NT2/D1 (cell line): ENCODE data around the gene UGCG.
"Not testable (repeated sequence)": the region's sequence is repeated elsewhere in the genome, so short reads cannot be mapped to it uniquely, and the experiment has no call there.

Source experiments
- DNase-seq: peaks from one replicate; pipeline ENCODE4 v3.0.0-alpha.2; 2011; ENCODE audit warnings: low read depth, low spot score
- H3K27me3 ChIP-seq: 2 replicates; pipeline ENCODE4 v1.6.0; 2011; ENCODE audit warnings: mild to moderate bottlenecking; ENCODE audit not compliant: insufficient read length, insufficient read depth
- H3K36me3 ChIP-seq: 2 replicates; pipeline ENCODE4 v1.6.1; 2011; ENCODE audit warnings: mild to moderate bottlenecking, low read length, mixed read lengths; ENCODE audit not compliant: insufficient read depth, insufficient read length
- H3K4me1 ChIP-seq: 2 replicates; pipeline ENCODE4 v1.5.1; 2011; ENCODE audit not compliant: insufficient read depth, insufficient read length
- H3K4me3 ChIP-seq: 2 replicates; pipeline ENCODE4 v1.5.1; 2011; ENCODE audit warnings: low read depth; ENCODE audit not compliant: insufficient read length
- H3K9ac ChIP-seq: 2 replicates; pipeline ENCODE4 v1.6.0; 2011; ENCODE audit warnings: low read depth; ENCODE audit not compliant: insufficient read length
- H3K9me3 ChIP-seq: 2 replicates; pipeline ENCODE4 v1.5.1; 2011; ENCODE audit warnings: mild to moderate bottlenecking, low read length; ENCODE audit not compliant: insufficient read depth
- SUZ12 ChIP-seq: IDR thresholded peaks from 2 replicates; pipeline ENCODE4 v1.6.1; 2011; ENCODE audit not compliant: insufficient read length, insufficient read depth; ENCODE audit errors: extremely low read depth
- YY1 ChIP-seq: IDR thresholded peaks from 2 replicates; pipeline ENCODE4 v1.6.1; 2011; ENCODE audit not compliant: insufficient read length, insufficient read depth
- ZNF274 ChIP-seq: IDR thresholded peaks from 2 replicates; pipeline ENCODE4 v1.6.1; 2011; ENCODE audit warnings: mild to moderate bottlenecking, low read depth, low read length

UGCG gene

GRCh38 chr9:111944241-111944866, 47.7 kb downstream of the UGCG start:
- no peak for DNase-seq
- Histone ChIP-seq H3K4me1 (no peaks in the 10 kb centered on the region), H3K9me3 (no peaks in the 10 kb centered on the region), H3K27me3 (no peaks in the 10 kb centered on the region), H3K4me3 (no peak overlapping the region), H3K9ac (no peak overlapping the region), H3K36me3 (no peaks in the 10 kb centered on the region)
- TF ChIP-seq ZNF274 (no peak), SUZ12 (no peak), YY1 (no peak)

GRCh38 chr9:111945216-111945615, 48.6 kb downstream of the UGCG start:
- no peak overlapping the region for H3K9ac ChIP-seq
- no peaks in the 10 kb centered on the region for H3K36me3 ChIP-seq
- no peaks in the 10 kb centered on the region for H3K9me3 ChIP-seq
- no peak for DNase-seq
- TF ChIP-seq ZNF274 (no peak), YY1 (no peak), SUZ12 (no peak)
- H3K27me3 ChIP-seq = no peaks in the 10 kb centered on the region
- H3K4me1 ChIP-seq = no peaks in the 10 kb centered on the region
- no peak overlapping the region for H3K4me3 ChIP-seq

- not testable (repeated sequence) for H3K9ac ChIP-seq, H3K4me3 ChIP-seq, H3K27me3 ChIP-seq, H3K4me1 ChIP-seq, DNase-seq, H3K36me3 ChIP-seq, H3K9me3 ChIP-seq
Measured at GRCh38 chr9:111948109-111948508, 51.5 kb downstream of the UGCG start.

GRCh38 chr9:111948951-111949350, 52.3 kb downstream of the UGCG start:
- Histone ChIP-seq H3K4me3 (no peak overlapping the region), H3K9ac (no peak overlapping the region), H3K9me3 (no peaks in the 10 kb centered on the region), H3K4me1 (no peaks in the 10 kb centered on the region), H3K36me3 (no peaks in the 10 kb centered on the region), H3K27me3 (no peaks in the 10 kb centered on the region)
- no peak for TF ChIP-seq SUZ12
- TF ChIP-seq YY1 = no peak
- no peak for TF ChIP-seq ZNF274
- DNase-seq = no peak

GRCh38 chr9:111949919-111950318, 53.3 kb downstream of the UGCG start:
- TF ChIP-seq SUZ12 (no peak), YY1 (no peak), ZNF274 (no peak)
- Histone ChIP-seq H3K4me1 (no peaks in the 10 kb centered on the region), H3K4me3 (no peak overlapping the region), H3K36me3 (no peaks in the 10 kb centered on the region), H3K9me3 (no peaks in the 10 kb centered on the region), H3K9ac (no peak overlapping the region), H3K27me3 (no peaks in the 10 kb centered on the region)
- DNase-seq = no peak

- Histone ChIP-seq H3K9ac (no peak overlapping the region), H3K4me1 (peaks cover 5% of the 10 kb centered on the region), H3K27me3 (no peaks in the 10 kb centered on the region), H3K4me3 (no peak overlapping the region), H3K36me3 (no peaks in the 10 kb centered on the region), H3K9me3 (no peaks in the 10 kb centered on the region)
- TF ChIP-seq SUZ12 = no peak
- TF ChIP-seq ZNF274 = no peak
- no peak for TF ChIP-seq YY1
- DNase-seq = no peak
Measured at GRCh38 chr9:111952559-111952958, 55.9 kb downstream of the UGCG start.

GRCh38 chr9:111953444-111953843, 56.8 kb downstream of the UGCG start:
- Histone ChIP-seq H3K4me3 (no peak overlapping the region), H3K27me3 (no peaks in the 10 kb centered on the region), H3K36me3 (no peaks in the 10 kb centered on the region), H3K4me1 (peaks cover 5% of the 10 kb centered on the region), H3K9ac (no peak overlapping the region), H3K9me3 (no peaks in the 10 kb centered on the region)
- TF ChIP-seq ZNF274 (no peak), YY1 (no peak), SUZ12 (no peak)
- DNase-seq = no peak

- TF ChIP-seq SUZ12 = no peak
- TF ChIP-seq ZNF274 = no peak
- TF ChIP-seq YY1 = no peak
Measured at GRCh38 chr9:111955048-111955447, 58.4 kb downstream of the UGCG start.

More at GRCh38 chr9:111955048-111955447, 58.4 kb downstream of the UGCG start:
- Histone ChIP-seq H3K4me3 (no peak overlapping the region), H3K9me3 (no peaks in the 10 kb centered on the region), H3K9ac (no peak overlapping the region), H3K4me1 (peaks cover 5% of the 10 kb centered on the region), H3K36me3 (no peaks in the 10 kb centered on the region), H3K27me3 (no peaks in the 10 kb centered on the region)
- DNase-seq = no peak
